ENCODE data around the gene BAZ1A.

The BAZ1A gene

DNA sequence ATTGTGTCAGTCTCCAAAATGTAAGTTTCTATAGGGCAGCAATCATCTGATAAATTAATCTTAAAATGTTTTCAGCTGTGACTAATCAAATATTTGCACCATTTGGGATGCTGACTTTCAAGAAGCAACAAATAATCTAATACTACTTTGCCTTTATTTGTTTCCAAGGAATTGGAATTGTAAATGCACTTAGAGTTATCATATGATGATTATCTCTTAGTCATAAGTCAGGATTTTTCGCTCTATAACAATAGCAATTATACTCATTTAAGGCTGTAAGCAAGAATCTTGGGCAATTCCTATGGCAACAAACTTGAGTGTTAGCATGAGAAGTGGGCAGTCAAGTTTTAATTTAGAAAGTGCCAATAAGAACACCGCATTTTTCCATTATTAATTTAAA is 13.0 kb upstream of the BAZ1A start:
- Histone ChIP-seq H3K27ac (ENCODE audit: low read depth, low read length, severe bottlenecking) (no peak overlapping the region), H3K4me1 (ENCODE audit: control insufficient read depth, insufficient read depth, low read length, poor library complexity, severe bottlenecking) (no peaks in the 10 kb centered on the region), H3K36me3 (ENCODE audit: control insufficient read depth, insufficient read depth, low read length) (no peaks in the 10 kb centered on the region), H3K4me3 (ENCODE audit: extremely low read depth, insufficient read depth, low read length, poor library complexity, severe bottlenecking) (no peak overlapping the region), H3K9me3 (ENCODE audit: control insufficient read depth, low read length) (no peaks in the 10 kb centered on the region)
- WGBS, 2 experiments (ENCODE audit: insufficient coverage in 2 of 2), result 100% methylated on average over 1 of the region's 2 CpGs; no CpG with 5 or more reads in 1 of the 2 experiments

DNA sequence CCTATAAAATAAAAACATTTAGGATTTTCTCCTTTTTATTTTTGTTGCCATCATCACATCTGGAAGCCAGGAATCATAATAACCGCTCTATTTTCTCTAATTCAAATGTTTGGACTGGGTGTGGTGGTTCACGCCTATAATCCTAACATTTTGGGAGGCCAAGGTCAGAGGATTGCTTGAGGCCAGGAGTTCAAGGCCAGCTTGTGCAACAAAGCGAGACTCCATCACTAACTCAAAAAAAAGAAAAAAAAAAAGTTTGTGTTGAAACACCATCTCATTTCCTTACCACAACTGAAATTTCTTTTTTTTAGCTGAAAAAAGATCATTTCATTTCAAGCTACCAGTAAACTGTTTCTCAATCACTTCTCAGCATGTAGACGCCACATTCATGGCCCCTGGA is 8.8 kb upstream of the BAZ1A start:
- no peak overlapping the region for H3K27ac ChIP-seq (ENCODE audit: low read depth, low read length, severe bottlenecking)
- no peak overlapping the region for H3K4me3 ChIP-seq (ENCODE audit: extremely low read depth, insufficient read depth, low read length, poor library complexity, severe bottlenecking)
- no peaks in the 10 kb centered on the region for H3K36me3 ChIP-seq (ENCODE audit: control insufficient read depth, insufficient read depth, low read length)
- WGBS, 2 experiments (ENCODE audit: insufficient coverage in 2 of 2), result 96 to 100% methylated on average over 1 of the region's 4 CpGs
- H3K9me3 ChIP-seq (ENCODE audit: control insufficient read depth, low read length), result no peaks in the 10 kb centered on the region
- H3K4me1 ChIP-seq (ENCODE audit: control insufficient read depth, insufficient read depth, low read length, poor library complexity, severe bottlenecking), result no peaks in the 10 kb centered on the region

DNA sequence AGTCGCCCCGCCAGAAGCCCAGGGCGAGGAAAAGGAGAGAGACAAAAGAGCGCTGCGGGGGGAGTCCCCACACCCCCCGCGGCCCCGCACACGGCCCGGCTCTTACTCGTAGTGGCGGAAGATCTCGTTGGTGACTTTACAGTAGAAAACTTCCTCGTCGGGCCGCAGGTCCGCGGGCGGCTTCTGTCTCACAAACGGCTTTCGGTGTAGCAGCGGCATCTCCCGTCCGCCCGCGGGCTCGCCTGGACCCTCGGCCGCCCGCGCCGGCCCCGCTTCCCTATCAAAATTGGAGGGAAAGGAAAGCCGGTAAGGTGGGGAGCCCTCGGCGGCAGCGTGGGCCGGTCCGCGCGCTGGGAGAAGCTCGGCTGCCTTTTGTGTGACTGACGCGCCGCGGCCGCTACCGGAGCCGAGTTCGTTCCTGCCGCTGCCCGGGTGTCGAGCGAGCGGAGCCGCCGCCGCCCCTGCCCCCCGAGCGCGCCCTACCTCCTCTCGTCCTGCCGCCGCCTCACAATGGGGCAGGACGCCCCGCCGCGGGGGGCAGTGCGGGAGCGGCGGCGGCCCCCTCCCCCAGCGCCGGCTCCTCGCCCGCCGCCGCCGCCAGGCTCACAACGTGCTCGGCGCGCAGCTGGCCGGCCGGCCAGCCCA is 652 bp downstream of the BAZ1A start:
- peaks cover 14% of the 10 kb centered on the region for H3K36me3 ChIP-seq (ENCODE audit: control insufficient read depth, insufficient read depth, low read length)
- H3K4me1 ChIP-seq (ENCODE audit: control insufficient read depth, insufficient read depth, low read length, poor library complexity, severe bottlenecking), result peaks cover 5% of the 10 kb centered on the region
- WGBS, 2 experiments (ENCODE audit: insufficient coverage in 2 of 2), result 0% methylated on average over 57 to 83 of the region's 85 CpGs
- H3K4me3 ChIP-seq (ENCODE audit: extremely low read depth, insufficient read depth, low read length, poor library complexity, severe bottlenecking), result peak overlapping the region; percentile 84
- peak overlapping the region; percentile 93 for H3K27ac ChIP-seq (ENCODE audit: low read depth, low read length, severe bottlenecking)
- no peaks in the 10 kb centered on the region for H3K9me3 ChIP-seq (ENCODE audit: control insufficient read depth, low read length)

DNA sequence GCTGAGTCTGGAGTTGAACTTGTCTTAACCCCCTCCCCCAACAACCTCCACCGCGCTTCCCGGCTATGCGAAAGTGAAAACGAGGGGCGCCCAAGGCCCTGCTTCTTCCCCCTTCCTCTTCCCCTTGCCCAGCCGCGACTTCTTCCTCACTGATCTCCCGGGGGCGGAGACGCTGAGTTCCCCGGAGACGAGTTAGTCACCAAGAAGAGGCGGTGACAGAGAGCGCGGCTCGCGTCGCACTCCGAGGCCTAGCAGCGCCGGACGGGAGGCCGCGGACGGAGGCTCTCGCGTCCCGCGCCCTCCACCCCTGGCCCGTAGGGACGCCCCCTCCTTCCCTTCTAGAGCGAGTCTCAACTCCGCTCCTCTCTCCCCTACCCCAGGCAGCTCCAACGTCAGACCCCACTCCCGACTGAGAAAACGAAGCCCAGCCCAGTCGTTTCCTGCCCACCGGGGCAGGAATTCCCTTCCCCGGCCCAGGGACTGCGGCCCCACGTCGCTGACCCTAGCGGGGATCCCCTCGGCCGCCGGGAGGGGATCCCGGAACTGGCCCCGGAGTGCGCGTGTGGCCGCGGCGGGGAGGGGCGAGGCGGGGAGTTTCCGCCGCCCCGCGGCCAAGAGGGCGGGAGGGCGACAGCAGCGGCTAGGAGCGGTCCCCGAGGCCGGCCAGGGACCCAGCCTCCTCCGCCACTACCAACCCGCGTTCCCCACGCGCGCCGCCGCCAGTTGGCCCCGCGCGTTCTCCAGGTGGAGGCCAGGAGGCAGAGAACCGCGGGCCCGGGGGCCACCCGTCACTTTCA is 1.4 kb downstream of the BAZ1A start:
- Histone ChIP-seq H3K36me3 (ENCODE audit: control insufficient read depth, insufficient read depth, low read length) (peaks cover 17% of the 10 kb centered on the region), H3K27ac (ENCODE audit: low read depth, low read length, severe bottlenecking) (peak overlapping the region; percentile 93), H3K4me3 (ENCODE audit: extremely low read depth, insufficient read depth, low read length, poor library complexity, severe bottlenecking) (peak overlapping the region; percentile 84), H3K4me1 (ENCODE audit: control insufficient read depth, insufficient read depth, low read length, poor library complexity, severe bottlenecking) (peaks cover 5% of the 10 kb centered on the region), H3K9me3 (ENCODE audit: control insufficient read depth, low read length) (no peaks in the 10 kb centered on the region)
- WGBS, 2 experiments (ENCODE audit: insufficient coverage in 2 of 2), result 0% methylated on average over 35 to 63 of the region's 81 CpGs

DNA sequence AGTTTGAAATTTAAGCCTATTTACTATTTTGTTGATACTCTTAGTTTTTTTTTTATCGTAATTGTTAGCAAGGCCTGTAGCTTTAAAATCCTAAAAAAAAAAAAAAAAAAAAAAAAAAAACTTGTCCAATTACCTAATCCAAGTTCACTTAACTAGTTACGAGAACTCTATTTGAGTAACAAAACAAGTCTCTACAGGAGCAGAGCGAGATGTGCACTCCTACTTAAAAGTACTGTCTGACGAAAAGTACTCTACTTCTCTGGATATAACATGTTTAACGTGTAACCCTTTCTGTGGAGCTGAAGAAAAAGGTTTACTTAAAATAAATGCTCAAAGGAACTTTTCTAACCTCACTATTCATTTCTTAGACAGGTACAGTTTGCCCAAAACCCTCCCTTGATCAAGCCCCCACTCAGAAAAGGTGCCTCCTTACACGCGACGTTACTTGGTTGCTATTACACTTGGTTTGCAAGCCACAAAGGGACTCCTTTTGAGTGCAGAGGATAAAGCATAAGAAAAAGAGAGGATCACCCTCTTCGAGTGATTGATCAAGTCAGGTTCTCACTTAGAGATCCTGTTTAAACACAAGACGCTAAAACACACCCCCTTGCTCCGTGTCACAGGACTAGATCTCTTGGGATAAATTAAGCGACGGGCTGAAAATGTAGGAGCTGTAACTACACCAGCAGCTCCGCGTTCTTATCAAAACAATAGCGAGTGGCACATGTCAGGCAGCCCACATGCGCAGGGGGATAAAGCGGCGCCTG is 2.2 kb downstream of the BAZ1A start:
- peaks cover 21% of the 10 kb centered on the region for H3K36me3 ChIP-seq (ENCODE audit: control insufficient read depth, insufficient read depth, low read length)
- WGBS, 2 experiments (ENCODE audit: insufficient coverage in 2 of 2), result 5% methylated on average over 12 to 13 of the region's 19 CpGs
- H3K27ac ChIP-seq (ENCODE audit: low read depth, low read length, severe bottlenecking), result peak overlapping the region; percentile 93
- peak overlapping the region; percentile 84 for H3K4me3 ChIP-seq (ENCODE audit: extremely low read depth, insufficient read depth, low read length, poor library complexity, severe bottlenecking)
- H3K9me3 ChIP-seq (ENCODE audit: control insufficient read depth, low read length), result no peaks in the 10 kb centered on the region
- peaks cover 5% of the 10 kb centered on the region for H3K4me1 ChIP-seq (ENCODE audit: control insufficient read depth, insufficient read depth, low read length, poor library complexity, severe bottlenecking)

DNA sequence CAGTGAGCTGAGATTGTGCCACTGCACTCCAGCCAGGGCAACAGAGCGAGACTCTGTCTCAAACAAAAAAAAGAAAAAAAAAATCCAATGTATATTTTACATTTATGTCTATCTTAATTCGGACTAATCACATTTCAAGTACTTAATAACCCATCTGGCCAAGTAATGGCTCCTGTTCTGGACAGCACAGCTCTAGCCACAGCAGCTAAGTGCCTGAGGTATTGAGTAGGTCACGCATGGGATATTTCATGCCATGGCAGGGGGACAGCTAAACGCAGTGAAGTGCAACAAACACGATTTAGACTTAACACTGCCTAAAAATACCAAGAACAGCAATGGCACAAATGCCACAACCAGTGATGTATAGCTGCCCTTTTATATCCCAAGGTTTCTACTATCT is 8.0 kb downstream of the BAZ1A start:
- no peak overlapping the region for H3K27ac ChIP-seq (ENCODE audit: low read depth, low read length, severe bottlenecking)
- 58 to 100% methylated on average over 1 to 3 of the region's 5 CpGs for WGBS, 2 experiments (ENCODE audit: insufficient coverage in 2 of 2)
- H3K4me1 ChIP-seq (ENCODE audit: control insufficient read depth, insufficient read depth, low read length, poor library complexity, severe bottlenecking), result peaks cover 2% of the 10 kb centered on the region
- peaks cover 41% of the 10 kb centered on the region for H3K36me3 ChIP-seq (ENCODE audit: control insufficient read depth, insufficient read depth, low read length)
- no peak overlapping the region for H3K4me3 ChIP-seq (ENCODE audit: extremely low read depth, insufficient read depth, low read length, poor library complexity, severe bottlenecking)
- H3K9me3 ChIP-seq (ENCODE audit: control insufficient read depth, low read length), result no peaks in the 10 kb centered on the region

DNA sequence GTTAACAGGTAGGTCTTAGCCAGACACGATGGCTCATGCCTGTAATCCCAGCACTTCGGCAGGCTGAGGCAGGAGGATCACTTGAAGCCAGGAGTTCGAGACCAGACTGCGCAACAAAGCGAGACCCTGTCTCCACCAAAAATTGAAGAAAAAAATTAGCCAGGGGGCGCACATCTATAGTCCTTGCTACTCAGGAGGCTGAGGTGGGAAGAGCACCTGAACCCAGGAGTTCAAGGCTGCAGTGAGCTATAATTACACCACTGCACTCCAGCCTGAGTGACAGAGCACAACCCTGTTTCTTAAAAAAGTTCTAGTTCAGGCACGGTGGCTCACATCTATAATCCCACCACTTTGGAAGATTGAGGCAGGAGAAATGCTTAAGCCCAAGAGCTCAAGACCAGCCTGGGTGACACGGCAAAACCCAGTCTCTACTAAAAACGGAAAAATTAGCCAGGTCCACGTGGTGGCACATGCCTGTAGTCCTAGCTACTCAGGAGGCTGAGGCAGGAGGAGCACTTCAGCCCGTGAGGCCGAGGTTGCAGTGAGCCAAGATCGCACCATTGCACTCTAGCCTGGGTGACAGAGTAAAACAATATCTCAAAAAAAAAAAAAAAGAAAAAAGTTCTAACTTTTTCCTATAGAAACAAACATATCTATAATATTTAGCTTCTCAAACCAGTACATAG is 9.1 kb downstream of the BAZ1A start:
- 91 to 92% methylated on average over 10 to 11 of the region's 13 CpGs for WGBS, 2 experiments (ENCODE audit: insufficient coverage in 2 of 2)

DNA sequence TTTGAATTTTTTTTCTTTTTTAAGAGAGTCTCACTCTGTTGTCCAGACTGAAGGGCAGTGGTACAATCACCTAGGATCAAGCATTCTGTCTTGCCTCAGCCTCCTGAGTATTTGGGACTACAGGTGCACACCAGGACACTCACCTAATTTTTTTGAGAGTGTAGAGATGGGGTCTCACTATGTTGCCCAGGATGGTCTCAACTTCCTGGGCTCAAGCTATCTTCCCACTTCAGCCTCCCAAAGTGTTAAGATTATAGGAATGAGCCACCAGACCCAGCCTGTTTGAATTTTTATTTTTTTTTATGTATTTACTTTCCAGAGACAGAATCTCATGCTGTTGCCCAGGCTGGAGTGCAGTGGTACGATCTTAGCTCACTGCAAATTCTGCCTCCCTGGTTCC is 11.3 kb downstream of the BAZ1A start:
- Histone ChIP-seq H3K27ac (ENCODE audit: low read depth, low read length, severe bottlenecking) (no peak overlapping the region), H3K4me1 (ENCODE audit: control insufficient read depth, insufficient read depth, low read length, poor library complexity, severe bottlenecking) (no peaks in the 10 kb centered on the region), H3K4me3 (ENCODE audit: extremely low read depth, insufficient read depth, low read length, poor library complexity, severe bottlenecking) (no peak overlapping the region), H3K9me3 (ENCODE audit: control insufficient read depth, low read length) (no peaks in the 10 kb centered on the region), H3K36me3 (ENCODE audit: control insufficient read depth, insufficient read depth, low read length) (peaks cover 50% of the 10 kb centered on the region)
- no CpG with 5 or more reads among the region's 1 CpG for WGBS, 2 experiments (ENCODE audit: insufficient coverage in 2 of 2)

More for the DNA sequence above, 9.1 kb downstream of the BAZ1A start:
- peaks cover 45% of the 10 kb centered on the region for H3K36me3 ChIP-seq (ENCODE audit: control insufficient read depth, insufficient read depth, low read length)
- H3K9me3 ChIP-seq (ENCODE audit: control insufficient read depth, low read length), result no peaks in the 10 kb centered on the region
- H3K27ac ChIP-seq (ENCODE audit: low read depth, low read length, severe bottlenecking), result no peak overlapping the region
- H3K4me1 ChIP-seq (ENCODE audit: control insufficient read depth, insufficient read depth, low read length, poor library complexity, severe bottlenecking), result no peaks in the 10 kb centered on the region
- no peak overlapping the region for H3K4me3 ChIP-seq (ENCODE audit: extremely low read depth, insufficient read depth, low read length, poor library complexity, severe bottlenecking)

DNA sequence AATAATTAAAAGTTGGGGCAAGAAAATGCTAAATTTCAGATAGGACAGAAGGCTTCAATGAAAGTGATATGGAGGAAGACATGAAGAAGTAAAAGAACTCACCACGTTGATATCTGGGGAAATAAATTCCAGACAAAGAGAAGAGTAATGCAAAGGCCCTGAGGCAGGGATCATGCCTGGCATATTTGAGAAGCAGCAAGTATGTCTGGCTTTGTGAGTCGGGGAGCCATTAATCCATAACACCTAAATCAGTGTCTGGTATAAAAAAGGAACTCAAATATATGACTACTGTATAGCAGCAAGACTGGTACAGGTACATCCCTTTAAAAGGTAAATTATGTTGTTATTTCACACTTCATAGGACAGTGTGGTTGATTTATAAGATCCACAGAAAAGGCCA is 16.4 kb downstream of the BAZ1A start:
- peaks cover 63% of the 10 kb centered on the region for H3K36me3 ChIP-seq (ENCODE audit: control insufficient read depth, insufficient read depth, low read length)
- no peaks in the 10 kb centered on the region for H3K9me3 ChIP-seq (ENCODE audit: control insufficient read depth, low read length)
- no peak overlapping the region for H3K4me3 ChIP-seq (ENCODE audit: extremely low read depth, insufficient read depth, low read length, poor library complexity, severe bottlenecking)
- H3K4me1 ChIP-seq (ENCODE audit: control insufficient read depth, insufficient read depth, low read length, poor library complexity, severe bottlenecking), result no peaks in the 10 kb centered on the region
- 88 to 100% methylated on average over 1 of the region's 2 CpGs for WGBS, 2 experiments (ENCODE audit: insufficient coverage in 2 of 2)
- H3K27ac ChIP-seq (ENCODE audit: low read depth, low read length, severe bottlenecking), result no peak overlapping the region

DNA sequence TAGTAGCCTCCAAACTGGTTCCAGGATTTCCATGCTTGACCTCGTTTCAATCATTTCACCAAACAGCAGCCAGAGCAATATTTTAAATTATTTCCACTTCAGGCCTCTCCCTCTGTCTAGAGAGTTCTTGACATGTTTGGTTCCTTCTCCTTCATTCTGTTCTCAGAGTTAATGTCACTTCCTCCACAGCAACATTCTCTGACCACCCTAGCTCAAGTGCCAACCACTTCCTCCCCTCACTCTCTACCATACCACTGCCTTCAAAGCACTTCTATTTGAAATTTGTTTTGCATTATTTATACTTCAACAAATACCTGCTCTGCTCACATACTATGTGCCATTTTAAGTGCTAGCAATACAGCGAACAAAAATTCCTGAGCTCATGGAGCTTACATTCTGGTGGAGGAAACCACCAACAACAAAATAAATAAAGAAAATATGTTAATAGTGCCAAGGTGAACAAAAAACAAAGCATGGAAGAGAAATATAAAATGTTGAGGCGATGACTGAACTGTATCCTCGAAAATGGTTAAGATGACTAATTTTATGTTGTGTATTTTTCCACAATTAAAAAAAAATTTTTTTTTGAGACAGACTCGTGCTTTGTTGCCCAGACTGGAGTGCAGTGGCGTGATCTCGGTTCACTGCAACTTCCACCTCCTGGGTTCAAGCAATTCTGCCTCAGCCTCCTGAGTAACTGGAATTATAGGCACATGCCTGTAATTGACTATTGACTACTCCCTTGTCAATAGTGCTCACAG is 17.3 kb downstream of the BAZ1A start:
- no peak overlapping the region for H3K4me3 ChIP-seq (ENCODE audit: extremely low read depth, insufficient read depth, low read length, poor library complexity, severe bottlenecking)
- H3K27ac ChIP-seq (ENCODE audit: low read depth, low read length, severe bottlenecking), result no peak overlapping the region
- no peaks in the 10 kb centered on the region for H3K4me1 ChIP-seq (ENCODE audit: control insufficient read depth, insufficient read depth, low read length, poor library complexity, severe bottlenecking)
- peaks cover 69% of the 10 kb centered on the region for H3K36me3 ChIP-seq (ENCODE audit: control insufficient read depth, insufficient read depth, low read length)
- H3K9me3 ChIP-seq (ENCODE audit: control insufficient read depth, low read length), result no peaks in the 10 kb centered on the region
- WGBS, 2 experiments (ENCODE audit: insufficient coverage in 2 of 2), result 94 to 98% methylated on average over 5 of the region's 7 CpGs

All from mesodermal cell (in vitro differentiated cells).